Glutamatergic neuron (in vitro differentiated cells): Measurements from ENCODE around the gene SAAL1. TPM values are rescaled to one million over a fixed set of nuclear protein-coding genes. Genes with fewer than 3 reads are reported as not detected.

ENCODE experiments used
- DNase-seq: peaks from one replicate; pipeline ENCODE4 v3.0.0; 2022
- H3K27ac Mint-ChIP-seq: one replicate; pipeline ENCODE4 v1.8.0; 2020; ENCODE audit warnings: mild to moderate bottlenecking, mixed read lengths, inconsistent platforms; ENCODE audit not compliant: unreplicated experiment
- H3K27me3 Mint-ChIP-seq: one replicate; pipeline ENCODE4 v1.8.0; 2020; ENCODE audit warnings: mild to moderate bottlenecking, moderate library complexity, mixed read lengths, inconsistent platforms; ENCODE audit not compliant: unreplicated experiment
- H3K36me3 Mint-ChIP-seq: one replicate; pipeline ENCODE4 v1.8.0; 2020; ENCODE audit warnings: mild to moderate bottlenecking, mixed read lengths, inconsistent platforms; ENCODE audit not compliant: unreplicated experiment
- H3K4me1 Mint-ChIP-seq: one replicate; pipeline ENCODE4 v1.8.0; 2020; ENCODE audit warnings: mild to moderate bottlenecking, low read depth, mixed read lengths, inconsistent platforms; ENCODE audit not compliant: unreplicated experiment
- H3K4me3 Mint-ChIP-seq: one replicate; pipeline ENCODE4 v1.8.0; 2020; ENCODE audit warnings: mild to moderate bottlenecking, mixed read lengths, inconsistent platforms; ENCODE audit not compliant: unreplicated experiment
- H3K9me3 Mint-ChIP-seq: one replicate; pipeline ENCODE4 v1.8.0; 2020; ENCODE audit warnings: mild to moderate bottlenecking, moderate library complexity, mixed read lengths, inconsistent platforms; ENCODE audit not compliant: unreplicated experiment
- CTCF ChIP-seq: fragments of 200-600 bp; sonication (generic); IDR thresholded peaks from one replicate; pipeline ENCODE4 v1.5.0; 2021; ENCODE audit not compliant: partially characterized antibody, unreplicated experiment
- total RNA-seq: library from RNA; stranded (reverse); fragmentation: NEBNext Ultra II Directional; extraction: Animal tissue kit (Norgen Biotek cat#: 25700); gene quantifications from one replicate; pipeline ENCODE4 v1.2.1, GENCODE V29; 2021; ENCODE audit not compliant: unreplicated experiment

SAAL1 gene
- total RNA-seq, 1 donor from 2014 or later = 32.4 TPM

DNA sequence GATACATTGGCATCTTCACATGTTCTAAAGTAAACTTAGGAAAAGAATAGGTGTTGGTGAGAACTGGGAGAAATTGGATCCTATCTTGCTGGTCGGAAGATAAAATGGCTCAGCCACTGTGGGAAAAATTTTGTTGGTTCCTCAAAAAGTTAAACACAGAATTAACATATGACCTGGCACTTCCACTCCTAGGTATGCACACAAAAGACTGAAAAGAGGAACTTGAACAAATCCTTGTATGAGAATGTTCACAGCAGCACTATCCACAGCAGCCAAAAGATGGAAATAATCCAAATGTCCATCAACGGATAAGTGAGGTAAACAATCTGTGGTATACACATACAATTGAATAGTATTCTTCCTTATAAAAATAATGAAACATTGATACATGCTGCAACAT lies 55.0 kb downstream of the SAAL1 start:
- TF ChIP-seq CTCF = no peak
- H3K4me1 Mint-ChIP-seq = no peaks in the 10 kb centered on the region

GRCh38 chr11:18046116-18046777 lies 59.6 kb downstream of the SAAL1 start, which contains the start of gene TPH1:
Gene TPH1 (minus strand): TSS chr11:18046269. CDS start chr11:18040762, 5,507 bp downstream.
- DNase-seq = peak; percentile 65
- H3K27ac Mint-ChIP-seq = no peak within 1 kb of the TSS
- H3K27me3 Mint-ChIP-seq = peaks cover 14% of the 10 kb centered on the region
- peak within 1 kb of the TSS; percentile 53 for H3K4me3 Mint-ChIP-seq
- H3K4me1 Mint-ChIP-seq = no peaks in the 10 kb centered on the region
- no peaks in the 10 kb centered on the region for H3K36me3 Mint-ChIP-seq
- H3K9me3 Mint-ChIP-seq = peaks cover 5% of the 10 kb centered on the region
- TF ChIP-seq CTCF = no peak

More for the DNA sequence above, 55.0 kb downstream of the SAAL1 start:
- H3K27me3 Mint-ChIP-seq = peaks cover 3% of the 10 kb centered on the region
- no peaks in the 10 kb centered on the region for H3K36me3 Mint-ChIP-seq
- H3K27ac Mint-ChIP-seq = no peak overlapping the region
- H3K9me3 Mint-ChIP-seq = no peaks in the 10 kb centered on the region
- no peak overlapping the region for H3K4me3 Mint-ChIP-seq
- DNase-seq = no peak

DNA sequence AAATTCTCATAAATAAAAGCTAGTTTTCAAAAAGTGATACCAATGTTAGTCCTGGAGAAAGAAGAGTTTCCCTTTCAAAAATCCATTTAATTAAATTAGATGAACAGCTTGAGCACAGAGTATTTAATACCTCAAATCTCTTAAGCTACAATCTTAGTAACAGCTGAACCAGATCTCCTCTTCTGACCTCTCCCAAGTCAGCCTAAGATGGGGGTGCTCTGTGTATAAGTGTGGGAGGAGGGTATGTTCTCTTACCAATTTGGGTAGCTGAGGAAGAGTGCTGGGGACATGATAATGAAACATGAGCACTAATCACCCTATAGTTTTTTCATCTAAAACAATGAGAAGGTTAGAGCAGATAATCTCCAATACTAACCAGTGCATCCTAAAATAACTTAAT lies 69.4 kb downstream of the SAAL1 start:
- no peak for TF ChIP-seq CTCF
- no peak for DNase-seq
- no peaks in the 10 kb centered on the region for H3K9me3 Mint-ChIP-seq
- H3K4me1 Mint-ChIP-seq = no peaks in the 10 kb centered on the region
- no peak overlapping the region for H3K4me3 Mint-ChIP-seq
- no peak overlapping the region for H3K27ac Mint-ChIP-seq
- no peaks in the 10 kb centered on the region for H3K27me3 Mint-ChIP-seq
- H3K36me3 Mint-ChIP-seq = no peaks in the 10 kb centered on the region

Other genes starting within 250 kb of the SAAL1 start
- gene SERGEF, start 93.0 kb downstream of the SAAL1 start, total RNA-seq = 42.5 TPM
- 0.83 TPM for gene TPH1, start 59.8 kb downstream of the SAAL1 start, total RNA-seq
- not detected for gene MRGPRX3, start 26.5 kb upstream of the SAAL1 start, total RNA-seq
- gene MRGPRX4, start 66.8 kb upstream of the SAAL1 start, total RNA-seq = not detected
- gene SAA4, start 130.7 kb upstream of the SAAL1 start, total RNA-seq = not detected
- 0.44 TPM for gene SAA2, start 142.6 kb upstream of the SAAL1 start, total RNA-seq
- not detected for gene SAA1, start 160.2 kb upstream of the SAAL1 start, total RNA-seq
- gene HPS5, start 216.1 kb upstream of the SAAL1 start, total RNA-seq = 17.9 TPM
- gene GTF2H1, start 216.5 kb upstream of the SAAL1 start, total RNA-seq = 26.5 TPM